Measurements from ENCODE around the gene GGTA1.
A peak's percentile ranks its signal among the peaks of the same experiment; 100 is the strongest.
"Not testable (repeated sequence)": the region's sequence is repeated elsewhere in the genome, so short reads cannot be mapped to it uniquely, and the experiment has no call there.

GGTA1 gene

GRCh38 chr9:121499427-121500164, at the start of gene GGTA1:
Gene GGTA1 (minus strand): TSS chr9:121499844. CDS start chr9:121467922, 31,922 bp downstream.
- no peak for DNase-seq

DNA sequence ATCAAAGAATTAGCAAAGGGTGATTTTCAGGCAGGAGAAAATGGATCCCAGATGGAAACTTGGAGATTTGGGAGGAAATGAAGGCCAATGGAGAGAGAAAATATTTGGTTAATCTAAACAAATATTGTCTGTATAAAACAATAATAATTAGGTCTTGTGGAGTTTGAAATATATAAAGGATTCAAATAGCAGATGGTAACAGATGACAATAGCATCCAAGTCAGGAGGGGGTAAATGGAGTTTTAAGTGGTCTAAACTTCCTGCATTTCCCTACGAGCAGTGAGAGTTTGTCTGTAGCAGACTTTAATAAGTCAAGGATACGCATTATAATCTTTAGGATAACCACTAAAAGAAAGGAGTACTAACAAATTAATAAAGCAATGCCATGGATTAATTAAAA, 49.0 kb upstream of the GGTA1 start:
- no peak for DNase-seq

GRCh38 chr9:121545875-121546423, 46.3 kb upstream of the GGTA1 start:
- peak; percentile 53 for DNase-seq

GRCh38 chr9:121545150-121545874, 45.7 kb upstream of the GGTA1 start:
- DNase-seq = no peak

DNA sequence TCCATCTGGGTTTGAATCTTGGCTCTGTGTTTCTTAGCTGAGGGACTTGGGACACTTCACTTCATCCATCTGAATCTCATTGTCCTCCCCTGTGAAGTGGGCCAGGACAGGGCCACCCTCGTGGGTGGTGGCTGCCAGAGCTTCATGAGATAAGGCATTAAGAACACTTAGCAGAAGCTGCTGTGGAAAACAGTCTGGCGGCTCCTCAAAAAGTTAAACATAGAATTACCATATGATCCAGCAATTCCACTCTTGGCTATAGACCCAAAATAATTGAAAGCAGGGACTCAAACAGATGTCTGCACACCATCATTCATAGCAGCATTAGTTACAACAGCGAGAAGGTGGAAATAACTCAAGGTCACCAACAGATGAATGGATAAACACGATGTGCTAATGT, 42.4 kb upstream of the GGTA1 start:
- no peak for DNase-seq

- DNase-seq = no peak
Measured at GRCh38 chr9:121541256-121541655, 41.6 kb upstream of the GGTA1 start.

DNA sequence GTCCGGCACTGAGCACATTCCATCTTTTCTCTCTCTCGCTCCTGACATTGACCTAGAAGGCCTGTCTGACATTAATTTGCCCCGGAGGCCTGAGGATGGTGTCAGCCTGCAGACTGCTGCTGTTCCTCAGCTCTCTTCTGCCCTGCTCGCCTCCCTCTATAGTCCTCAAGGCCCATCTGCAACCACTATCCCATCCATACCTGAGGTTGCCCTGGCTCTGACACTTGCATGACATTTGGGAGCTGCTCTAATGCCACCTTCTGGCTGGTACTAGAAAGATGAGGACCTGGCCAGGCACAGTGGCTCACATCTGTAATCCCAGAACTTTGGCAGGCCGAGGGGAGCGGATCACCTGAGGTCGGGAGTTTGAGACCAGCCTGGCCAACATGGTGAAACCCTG, 38.6 kb upstream of the GGTA1 start:
- DNase-seq = no peak

- no peak for DNase-seq
Measured at GRCh38 chr9:121537283-121537682, 37.6 kb upstream of the GGTA1 start.

DNA sequence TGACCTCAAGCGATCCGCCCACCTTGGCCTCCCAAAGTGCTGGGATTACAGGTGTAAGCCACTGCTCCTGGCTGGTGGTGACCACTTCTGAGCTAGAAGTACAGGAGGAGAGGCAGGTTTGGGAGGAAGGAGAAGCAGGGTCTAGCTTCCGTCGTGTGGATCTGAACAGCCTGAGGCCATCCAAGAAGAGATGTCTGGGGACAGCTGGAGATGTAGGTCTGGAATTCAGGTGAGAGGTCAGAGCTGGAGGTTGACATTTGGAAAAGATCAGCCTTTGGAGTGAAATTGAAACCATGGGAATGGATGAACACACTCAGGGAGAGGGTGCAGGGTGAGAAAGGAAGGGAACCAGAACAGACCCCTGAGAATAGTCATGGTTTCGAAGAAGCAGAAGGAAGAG, 33.2 kb upstream of the GGTA1 start:
- no peak for DNase-seq

GRCh38 chr9:121529237-121529987, 29.8 kb upstream of the GGTA1 start:
- no peak for DNase-seq

DNA sequence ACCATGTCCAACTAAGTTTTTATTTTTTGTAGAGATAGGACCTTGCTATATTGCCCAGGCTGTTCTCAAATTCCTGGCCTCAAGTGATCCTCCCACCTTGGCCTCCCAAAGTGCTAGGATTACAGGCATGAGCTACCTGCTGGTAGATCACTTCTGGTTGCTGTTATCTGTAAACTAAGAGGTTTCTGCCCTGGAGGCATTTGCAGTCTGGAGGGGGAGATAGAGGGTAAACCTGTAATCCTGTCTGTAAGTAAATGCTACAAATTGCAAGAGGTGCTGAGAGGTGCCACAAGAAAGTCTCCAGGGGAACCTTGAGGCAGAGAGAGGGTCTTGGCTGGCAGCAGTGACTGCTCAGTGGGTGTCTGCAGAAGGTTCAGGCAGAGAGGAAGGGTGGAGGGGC, 29.0 kb upstream of the GGTA1 start:
- no peak for DNase-seq

- DNase-seq = no peak
Measured at GRCh38 chr9:121527371-121527770, 27.7 kb upstream of the GGTA1 start.

GRCh38 chr9:121519688-121520087, 20.0 kb upstream of the GGTA1 start:
- DNase-seq = not testable (repeated sequence)

- DNase-seq = no peak
Measured at GRCh38 chr9:121518634-121519033, 19.0 kb upstream of the GGTA1 start.

GRCh38 chr9:121513166-121513565, 13.5 kb upstream of the GGTA1 start:
- not testable (repeated sequence) for DNase-seq

DNA sequence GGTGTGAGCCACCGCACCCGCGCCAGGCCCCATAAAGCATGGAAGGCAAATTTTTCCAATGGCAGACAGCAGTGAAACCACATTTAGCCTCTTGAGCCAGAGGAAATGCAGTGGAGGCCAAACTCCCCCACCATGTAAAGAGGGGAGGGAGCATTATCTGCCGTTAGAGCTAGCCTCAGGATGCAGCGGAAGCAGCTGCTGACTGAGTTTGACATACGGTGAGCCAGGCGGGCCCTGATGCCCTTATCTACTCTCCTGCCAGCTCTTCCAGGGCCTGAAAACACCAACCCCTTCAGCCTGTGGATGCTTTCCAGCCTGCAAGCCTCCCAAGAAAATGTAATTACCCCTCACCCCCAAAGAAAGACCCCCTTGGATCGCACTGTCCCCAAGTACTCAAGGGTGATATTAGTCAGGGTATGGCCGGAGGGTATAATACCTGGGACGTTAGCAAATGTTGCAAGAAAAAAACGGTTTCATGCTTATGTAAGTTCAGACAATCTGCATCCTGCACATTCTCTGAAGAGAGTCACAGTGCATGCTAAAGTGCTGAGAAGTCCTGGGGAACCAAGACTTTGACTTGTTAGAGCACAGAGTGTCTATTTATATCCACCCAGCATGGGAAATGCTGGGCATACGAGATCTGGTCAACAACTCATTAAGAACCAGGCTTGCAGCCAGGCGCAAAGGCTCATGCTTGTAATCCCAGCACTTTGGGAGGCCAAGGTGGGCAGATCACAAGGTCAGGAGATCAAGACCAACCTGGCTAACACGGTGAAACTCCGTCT, 11.3 kb upstream of the GGTA1 start:
- no peak for DNase-seq

GRCh38 chr9:121509180-121509579, 9.5 kb upstream of the GGTA1 start:
- no peak for DNase-seq

DNA sequence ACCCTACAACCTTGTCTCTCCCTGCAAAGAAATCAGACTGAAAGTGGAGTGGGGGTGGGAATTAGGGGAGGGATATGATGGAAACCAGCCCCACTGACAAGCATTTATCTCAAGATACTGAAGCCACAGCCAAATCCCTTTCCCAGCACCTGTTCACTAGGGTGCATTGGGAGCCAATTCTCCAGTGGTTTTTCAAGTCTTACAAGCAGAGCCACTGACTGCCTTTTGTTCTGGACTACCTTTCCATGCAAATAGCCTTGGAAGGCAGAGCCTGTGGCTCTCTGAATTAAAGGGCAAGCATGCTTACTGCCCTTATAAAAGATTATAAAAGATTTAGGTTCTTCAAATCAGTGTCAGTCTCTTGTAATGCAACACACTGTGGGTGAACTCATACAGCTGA, 8.8 kb upstream of the GGTA1 start:
- DNase-seq = no peak

GRCh38 chr9:121505903-121506735, 6.5 kb upstream of the GGTA1 start:
- no peak for DNase-seq

- no peak for DNase-seq
Measured at GRCh38 chr9:121503444-121503843, 3.8 kb upstream of the GGTA1 start.

GRCh38 chr9:121500165-121500478, 478 bp upstream of the GGTA1 start:
- DNase-seq = no peak

GRCh38 chr9:121499177-121499426, 542 bp downstream of the GGTA1 start:
- DNase-seq = no peak
